A673 (cell line): ENCODE data around the gene U2AF1L4. TPM values are rescaled to one million over a fixed set of nuclear protein-coding genes. Genes with fewer than 3 reads are reported as not detected.

Experiments used
- BruUV-seq: library from RNA; stranded (reverse); fragments of 400-500 nt; replicated peaks from 2 replicates; lab custom pipeline; 2021; lab: Mats Ljungman, UMichigan
- CTCF ChIA-PET: fragments of 300-600 bp; sonication (Branson Sonifier 250); formaldehyde crosslinking; loops from one replicate; lab custom pipeline; 2022; ENCODE audit warnings: antibody characterized with exemption; lab: Charles Lee
- POLR2A ChIA-PET: fragments of 300-600 bp; sonication (Branson Sonifier 250); formaldehyde crosslinking; loops from one replicate; lab custom pipeline; 2022; ENCODE audit warnings: antibody characterized with exemption; ENCODE audit not compliant: low non-redundant PET; lab: Charles Lee
- DNase-seq: peaks from one replicate; pipeline ENCODE4 v3.0.0-alpha.2; 2015; ENCODE audit warnings: low spot score
- H3K27ac ChIP-seq: fragments of 200-600 bp; sonication (generic); 2 replicates; pipeline ENCODE4 v1.5.1; 2016; ENCODE audit warnings: mixed run types, low read depth, mild to moderate bottlenecking, mixed read lengths, antibody characterized with exemption, low read length; ENCODE audit not compliant: poor library complexity, severe bottlenecking
- H3K27me3 ChIP-seq: fragments of 200-600 bp; sonication (generic); replicated peaks from 2 replicates; pipeline ENCODE4 v1.6.1; 2017; ENCODE audit warnings: mixed run types, low read depth, mild to moderate bottlenecking, mixed read lengths, antibody characterized with exemption, low read length; ENCODE audit not compliant: insufficient read depth, poor library complexity
- H3K36me3 ChIP-seq: fragments of 200-600 bp; sonication (generic); 2 replicates; pipeline ENCODE4 v1.6.1; 2016; ENCODE audit warnings: mixed run types, mild to moderate bottlenecking, mixed read lengths, antibody characterized with exemption, low read length; ENCODE audit not compliant: insufficient read depth, poor library complexity, severe bottlenecking
- H3K4me1 ChIP-seq: fragments of 200-600 bp; sonication (generic); 2 replicates; pipeline ENCODE4 v1.6.1; 2017; ENCODE audit warnings: mixed run types, mild to moderate bottlenecking, mixed read lengths, antibody characterized with exemption, low read length; ENCODE audit not compliant: insufficient read depth, poor library complexity, severe bottlenecking
- H3K4me3 ChIP-seq: fragments of 200-600 bp; sonication (generic); 2 replicates; pipeline ENCODE4 v1.5.1; 2016; ENCODE audit warnings: low read depth, mixed run types, mild to moderate bottlenecking, mixed read lengths, low read length; ENCODE audit not compliant: poor library complexity, severe bottlenecking
- H3K9me3 ChIP-seq: fragments of 200-600 bp; sonication (generic); 2 replicates; pipeline ENCODE4 v1.6.1; 2016; ENCODE audit warnings: mixed run types, low read depth, mild to moderate bottlenecking, mixed read lengths, antibody characterized with exemption, low read length; ENCODE audit not compliant: poor library complexity, severe bottlenecking
- CTCF ChIP-seq: fragments of 300-800, 200-600 bp; sonication (generic); conservative IDR thresholded peaks from 2 replicates; pipeline ENCODE4 v1.5.1; 2017; ENCODE audit warnings: low read depth, mild to moderate bottlenecking, antibody characterized with exemption, low read length, moderate library complexity, mixed read lengths
- EZH2 ChIP-seq: fragments of 200-600 bp; sonication (generic); IDR thresholded peaks from 2 replicates; pipeline ENCODE4 v1.6.1; 2017; ENCODE audit warnings: borderline replicate concordance, low read depth, mild to moderate bottlenecking, mixed read lengths, antibody characterized with exemption, low read length; ENCODE audit not compliant: poor library complexity, severe bottlenecking
- intact Hi-C: fragments of 100-400 bp; cut with micrococcal nuclease; formaldehyde crosslinking; loops from one replicate; pipeline ENCODE4 v1.10.0; 2022; ENCODE audit not compliant: unreplicated experiment
- total RNA-seq: library from RNA; stranded (reverse); gene quantifications from 2 replicates; pipeline ENCODE4 v1.2.3, GENCODE V29; 2021

Gene U2AF1L4
- total RNA-seq, 1 experiment from 2014 or later, result 21.0 TPM

GRCh38 chr19:35742121-35742724, 3.0 kb downstream of the U2AF1L4 start, which contains the start of gene IGFLR1:
TSS of gene IGFLR1 (minus strand) at chr19:35742452. CDS start at chr19:35741180, 1,272 bp downstream.
- no TSS peak for BruUV-seq
- ChIA-PET POLR2A (no interaction called here), CTCF (no interaction called here)
- no peak for DNase-seq
- TF ChIP-seq CTCF (no peak), EZH2 (no peak)
- peaks cover 3% of the 10 kb centered on the region for H3K4me1 ChIP-seq
- peaks cover 19% of the 10 kb centered on the region for H3K36me3 ChIP-seq
- no peak within 1 kb of the TSS for H3K27ac ChIP-seq
- H3K4me3 ChIP-seq, result peak within 1 kb of the TSS; percentile 65
- H3K9me3 ChIP-seq, result no peaks in the 10 kb centered on the region
- intact Hi-C loops, result loop anchor here (10.0 kb wide), 1 partner anchor 193 kb away; the partner anchor contains the start of gene LRFN3
- H3K27me3 ChIP-seq, result no peaks in the 10 kb centered on the region

- ChIA-PET POLR2A (no interaction called here), CTCF (interaction anchor here (1.2 kb wide), 1 partner anchor 46 kb away, joined by 14 read pairs; no protein-coding TSS in a partner anchor)
- Histone ChIP-seq H3K27me3 (no peaks in the 10 kb centered on the region), H3K4me3 (peak overlapping the region; percentile 65), H3K27ac (peak overlapping the region; percentile 77), H3K36me3 (peaks cover 26% of the 10 kb centered on the region), H3K4me1 (peaks cover 3% of the 10 kb centered on the region), H3K9me3 (no peaks in the 10 kb centered on the region)
- TF ChIP-seq CTCF, result no peak
- TF ChIP-seq EZH2, result no peak
- DNase-seq, result no peak
- no TSS peak for BruUV-seq
- intact Hi-C loops, result loop anchor here (10.0 kb wide), 1 partner anchor 194 kb away; the partner anchor contains the start of gene LRFN3
Observed at GRCh38 chr19:35741203-35741515, 4.1 kb downstream of the U2AF1L4 start.

- ChIA-PET CTCF (interaction anchor here (1.2 kb wide), 1 partner anchor 45 kb away, joined by 14 read pairs; no protein-coding TSS in a partner anchor), POLR2A (interaction anchor here (0.5 to 0.6 kb wide), 2 partner anchors 63 to 97 kb away, joined by 4 to 9 read pairs; no protein-coding TSS in a partner anchor)
- Histone ChIP-seq H3K9me3 (no peaks in the 10 kb centered on the region), H3K4me3 (peak overlapping the region; percentile 65), H3K36me3 (peaks cover 26% of the 10 kb centered on the region), H3K4me1 (peaks cover 3% of the 10 kb centered on the region), H3K27me3 (no peaks in the 10 kb centered on the region), H3K27ac (peak overlapping the region; percentile 77)
- BruUV-seq, result no TSS peak
- peak; percentile 99 for DNase-seq
- intact Hi-C loops, result loop anchor here (10.0 kb wide), 1 partner anchor 194 kb away; the partner anchor contains the start of gene LRFN3
- TF ChIP-seq CTCF, result peak; percentile 38; the same call in 1 of the 2 replicates
- TF ChIP-seq EZH2, result no peak
Observed at GRCh38 chr19:35740423-35741202, 4.6 kb downstream of the U2AF1L4 start.
